Measurements from ENCODE around the gene GKN1.

Gene GKN1

GRCh38 chr2:68937346-68938055, 36.9 kb upstream of the GKN1 start:
- H3K4me3 ChIP-seq (ENCODE audit: low read depth in 1 of 2, low read length in 2 of 2), result no peak overlapping the region
- H4K20me1 ChIP-seq (ENCODE audit: insufficient read depth, low read length), result no peaks in the 10 kb centered on the region
- ATAC-seq (ENCODE audit: insufficient read depth, low read depth) (no peak), DNase-seq (no peak)
- no peak overlapping the region for H3K9ac ChIP-seq (ENCODE audit: low read depth, low read length)
- H3K9me3 ChIP-seq (ENCODE audit: insufficient read depth, low read length, severe bottlenecking), result no peaks in the 10 kb centered on the region
- no peaks in the 10 kb centered on the region for H3K36me3 ChIP-seq (ENCODE audit: insufficient read depth, low read length)
- no peaks in the 10 kb centered on the region for H3K79me2 ChIP-seq (ENCODE audit: insufficient read depth, low read length)
- no peak overlapping the region for H3K27ac ChIP-seq (ENCODE audit: low read length)
- TF ChIP-seq EZH2 (IDR thresholded peaks at IDR 0.05; ENCODE audit: borderline replicate concordance, low read depth, low read length, severe bottlenecking) (no peak), CTCF (IDR thresholded peaks at IDR 0.05; ENCODE audit: borderline replicate concordance, extremely low read depth, low read length, poor library complexity, severe bottlenecking) (no peak)
- H3K27me3 ChIP-seq (ENCODE audit: insufficient read depth, low read length, poor library complexity), result no peaks in the 10 kb centered on the region
- no peak overlapping the region for H3K4me2 ChIP-seq (ENCODE audit: insufficient read depth, low read length)
- H2AFZ ChIP-seq (ENCODE audit: low read depth, low read length), result no peak overlapping the region
- no peaks in the 10 kb centered on the region for H3K4me1 ChIP-seq (ENCODE audit: insufficient read depth, low read length)

GRCh38 chr2:68938938-68939337, 35.5 kb upstream of the GKN1 start:
- no peak for DNase-seq
- Histone ChIP-seq H3K4me1 (ENCODE audit: insufficient read depth, low read length) (peaks cover 10% of the 10 kb centered on the region), H3K27me3 (ENCODE audit: insufficient read depth, low read length, poor library complexity) (no peaks in the 10 kb centered on the region), H2AFZ (ENCODE audit: low read depth, low read length) (no peak overlapping the region), H3K36me3 (ENCODE audit: insufficient read depth, low read length) (no peaks in the 10 kb centered on the region), H3K4me2 (ENCODE audit: insufficient read depth, low read length) (no peak overlapping the region), H4K20me1 (ENCODE audit: insufficient read depth, low read length) (no peaks in the 10 kb centered on the region), H3K9me3 (ENCODE audit: insufficient read depth, low read length, severe bottlenecking) (no peaks in the 10 kb centered on the region), H3K79me2 (ENCODE audit: insufficient read depth, low read length) (no peaks in the 10 kb centered on the region), H3K4me3 (ENCODE audit: low read depth in 1 of 2, low read length in 2 of 2) (no peak overlapping the region), H3K9ac (ENCODE audit: low read depth, low read length) (no peak overlapping the region), H3K27ac (ENCODE audit: low read length) (no peak overlapping the region)
- no peak for TF ChIP-seq CTCF (IDR thresholded peaks at IDR 0.05; ENCODE audit: borderline replicate concordance, extremely low read depth, low read length, poor library complexity, severe bottlenecking)
- TF ChIP-seq EZH2 (IDR thresholded peaks at IDR 0.05; ENCODE audit: borderline replicate concordance, low read depth, low read length, severe bottlenecking), result no peak
- no peak for ATAC-seq (ENCODE audit: insufficient read depth, low read depth)

- Histone ChIP-seq H3K79me2 (ENCODE audit: insufficient read depth, low read length) (no peaks in the 10 kb centered on the region), H3K27me3 (ENCODE audit: insufficient read depth, low read length, poor library complexity) (no peaks in the 10 kb centered on the region), H3K36me3 (ENCODE audit: insufficient read depth, low read length) (no peaks in the 10 kb centered on the region), H3K27ac (ENCODE audit: low read length) (no peak overlapping the region), H3K4me1 (ENCODE audit: insufficient read depth, low read length) (peaks cover 11% of the 10 kb centered on the region), H3K9ac (ENCODE audit: low read depth, low read length) (no peak overlapping the region), H4K20me1 (ENCODE audit: insufficient read depth, low read length) (no peaks in the 10 kb centered on the region), H2AFZ (ENCODE audit: low read depth, low read length) (no peak overlapping the region), H3K4me2 (ENCODE audit: insufficient read depth, low read length) (no peak overlapping the region), H3K4me3 (ENCODE audit: low read depth in 1 of 2, low read length in 2 of 2) (no peak overlapping the region), H3K9me3 (ENCODE audit: insufficient read depth, low read length, severe bottlenecking) (no peaks in the 10 kb centered on the region)
- DNase-seq (no peak), ATAC-seq (ENCODE audit: insufficient read depth, low read depth) (no peak)
- TF ChIP-seq EZH2 (IDR thresholded peaks at IDR 0.05; ENCODE audit: borderline replicate concordance, low read depth, low read length, severe bottlenecking) (no peak), CTCF (IDR thresholded peaks at IDR 0.05; ENCODE audit: borderline replicate concordance, extremely low read depth, low read length, poor library complexity, severe bottlenecking) (no peak)
These were observed 34.5 kb upstream of the GKN1 start for GRCh38 chr2:68939962-68940361.
